Limb (tissue), 2 donors: ENCODE data around the gene RTEL1.
A peak's percentile ranks its signal among the peaks of the same experiment; 100 is the strongest.

Experiments
- DNase-seq, 2 donors: peaks; one replicate each; pipeline ENCODE4 v3.0.0-alpha.2; 2016; ENCODE audit errors: extremely low spot score in 2 of 2

Gene RTEL1

GRCh38 chr20:63697868-63698545, 39.9 kb downstream of the RTEL1 start:
- DNase-seq: peak in 1 of 2 donors; percentile 38

- peak in 1 of 2 donors; percentile 50 for DNase-seq
Observed at GRCh38 chr20:63698739-63699465, 40.8 kb downstream of the RTEL1 start.

- peak in 1 of 2 donors; percentile 45 for DNase-seq
Observed at GRCh38 chr20:63699466-63700198, 41.5 kb downstream of the RTEL1 start.

GRCh38 chr20:63700199-63701050, 42.3 kb downstream of the RTEL1 start:
- no peak for DNase-seq

- DNase-seq: no peak
Observed at GRCh38 chr20:63701051-63701328, 42.9 kb downstream of the RTEL1 start.

- DNase-seq: peak in 1 of 2 donors; percentile 33
Observed at GRCh38 chr20:63701329-63702035, 43.4 kb downstream of the RTEL1 start.

GRCh38 chr20:63702036-63702665, 44.0 kb downstream of the RTEL1 start:
- DNase-seq: no peak

GRCh38 chr20:63702751-63703470, 44.8 kb downstream of the RTEL1 start:
- DNase-seq: no peak

- DNase-seq: no peak
Observed at GRCh38 chr20:63703471-63703975, 45.4 kb downstream of the RTEL1 start.

- no peak for DNase-seq
Observed at GRCh38 chr20:63703976-63704748, 46.0 kb downstream of the RTEL1 start.

GRCh38 chr20:63704749-63705117, 46.6 kb downstream of the RTEL1 start:
- DNase-seq: no peak

GRCh38 chr20:63705232-63706026, 47.3 kb downstream of the RTEL1 start:
- DNase-seq: no peak

- DNase-seq: peak in 1 of 2 donors; percentile 23
Observed at GRCh38 chr20:63706027-63706695, 48.0 kb downstream of the RTEL1 start.

- peak in 1 of 2 donors; percentile 58 for DNase-seq
Observed at GRCh38 chr20:63706852-63707557, 48.9 kb downstream of the RTEL1 start.

- peak; percentile 83 to 93 for DNase-seq
Observed at GRCh38 chr20:63707558-63708300, 49.6 kb downstream of the RTEL1 start, which contains the start of the genes ARFRP1 and ZGPAT. Gene ARFRP1, minus strand, starts transcription at chr20:63707976. Its CDS starts 885 bp downstream, at chr20:63707091. Gene ZGPAT, plus strand, starts transcription at chr20:63708039. Its CDS starts 542 bp downstream, at chr20:63708581.
